Tibial artery (tissue), 4 donors: ENCODE results near the gene PRR3.
A peak's percentile ranks its signal among the peaks of the same experiment; 100 is the strongest.
"Not testable (repeated sequence)": the region's sequence is repeated elsewhere in the genome, so short reads cannot be mapped to it uniquely, and the experiment has no call there.

ENCODE experiments used
- DNase-seq, 2 donors: peaks; one replicate each; pipeline ENCODE4 v3.0.0-alpha.2; 2019
- H3K27ac ChIP-seq, 2 donors: fragments of 200-600 bp; sonication (generic) in 1 of 2; 1 replicate in 1 of 2; 2 replicates in 1 of 2; pipeline ENCODE4 v1.5.1; 2018 to 2019; ENCODE audit warnings: mild to moderate bottlenecking in 1 of 2
- H3K27me3 ChIP-seq, 2 donors: fragments of 200-600 bp; sonication (generic) in 1 of 2; one replicate each; pipeline versions ENCODE4 v1.5.1 to v1.6.0; 2016 to 2019
- H3K36me3 ChIP-seq, 3 donors: fragments of 200-600 bp; sonication (generic) in 2 of 3; one replicate each; pipeline ENCODE4 v1.5.1; 2016 to 2019; ENCODE audit warnings: mild to moderate bottlenecking in 2 of 3
- H3K4me1 ChIP-seq, 4 donors: fragments of 200-600 bp; sonication (generic) in 2 of 4; 1 replicate in 3 of 4; 2 replicates in 1 of 4; pipeline ENCODE4 v1.5.1; 2016 to 2019
- H3K4me3 ChIP-seq, 2 donors: fragments of 200-600 bp; sonication (generic) in 1 of 2; 1 replicate in 1 of 2; 2 replicates in 1 of 2; pipeline ENCODE4 v1.5.1; 2018 to 2019; ENCODE audit warnings: mild to moderate bottlenecking in 2 of 2
- H3K9me3 ChIP-seq, 3 donors: fragments of 200-600 bp; sonication (generic) in 1 of 3; one replicate each; pipeline ENCODE4 v1.5.1; 2016 to 2019
- CTCF ChIP-seq, 2 experiments: fragments of 200-600 bp in 1 of 2; fragments of 450-650 bp in 1 of 2; IDR thresholded peaks; one replicate each; pipeline ENCODE4 v1.5.1; 2017 to 2019; ENCODE audit warnings: antibody characterized with exemption in 2 of 2, mild to moderate bottlenecking in 1 of 2, moderate library complexity in 1 of 2
- intact Hi-C: fragments of 100-400 bp; cut with DNase I; formaldehyde crosslinking; loops from one replicate; pipeline ENCODE4 v1.15.0; 2023; ENCODE audit warnings: low total_unique reads

PRR3 gene

GRCh38 chr6:30511169-30511546 lies 45.9 kb upstream of the PRR3 start:
- intact Hi-C loops: no loop called here
- Histone ChIP-seq H3K27ac (no peak overlapping the region), H3K4me1 (peaks cover 0 to 3% (median 0%) of the 10 kb centered on the region in 4 donors), H3K4me3 (no peak overlapping the region), H3K27me3 (peaks cover 0 to 3% of the 10 kb centered on the region in 2 donors), H3K36me3 (no peaks in the 10 kb centered on the region), H3K9me3 (no peaks in the 10 kb centered on the region)
- no peak for TF ChIP-seq CTCF (IDR thresholded peaks at IDR 0.05)
- DNase-seq: no peak

- Histone ChIP-seq H3K4me3 (no peak overlapping the region), H3K27me3 (no peaks in the 10 kb centered on the region), H3K36me3 (no peaks in the 10 kb centered on the region), H3K27ac (no peak overlapping the region), H3K4me1 (peaks cover 0 to 3% (median 0%) of the 10 kb centered on the region in 4 donors), H3K9me3 (no peaks in the 10 kb centered on the region)
- no peak for DNase-seq
- intact Hi-C loops: no loop called here
- TF ChIP-seq CTCF (IDR thresholded peaks at IDR 0.05): no peak
Measured at GRCh38 chr6:30513451-30513850, 43.6 kb upstream of the PRR3 start.

- no peaks in the 10 kb centered on the region for H3K36me3 ChIP-seq
- peaks cover 0 to 3% (median 0%) of the 10 kb centered on the region in 4 donors for H3K4me1 ChIP-seq
- H3K9me3 ChIP-seq: no peaks in the 10 kb centered on the region
- DNase-seq: no peak
- H3K27ac ChIP-seq: peak overlapping the region; percentile 64 to 80
- intact Hi-C loops: no loop called here
- no peaks in the 10 kb centered on the region for H3K27me3 ChIP-seq
- no peak overlapping the region for H3K4me3 ChIP-seq
- TF ChIP-seq CTCF (IDR thresholded peaks at IDR 0.05): no peak
Measured at GRCh38 chr6:30515106-30515505, 42.0 kb upstream of the PRR3 start.

- Histone ChIP-seq H3K27ac (peak overlapping the region; percentile 64 to 80), H3K36me3 (no peaks in the 10 kb centered on the region)
Measured at GRCh38 chr6:30515944-30516753, 40.9 kb upstream of the PRR3 start.

GRCh38 chr6:30516754-30517076 lies 40.4 kb upstream of the PRR3 start:
- intact Hi-C loops: not testable (repeated sequence)
- H3K27ac ChIP-seq: peak overlapping the region; percentile 64 to 80
- peak overlapping the region; percentile 44 to 57 for H3K4me3 ChIP-seq

More at GRCh38 chr6:30515944-30516753, 40.9 kb upstream of the PRR3 start:
- Histone ChIP-seq H3K4me3 (peak overlapping the region; percentile 44 to 57), H3K9me3 (no peaks in the 10 kb centered on the region), H3K4me1 (peaks cover 0 to 3% (median 0%) of the 10 kb centered on the region in 4 donors), H3K27me3 (no peaks in the 10 kb centered on the region)
- intact Hi-C loops: no loop called here
- TF ChIP-seq CTCF (IDR thresholded peaks at IDR 0.05): no peak
- DNase-seq: peak; percentile 94

GRCh38 chr6:30517767-30518504 lies 39.2 kb upstream of the PRR3 start:
- H3K36me3 ChIP-seq, H3K27me3 ChIP-seq, intact Hi-C loops, H3K4me1 ChIP-seq, H3K4me3 ChIP-seq, H3K27ac ChIP-seq, DNase-seq, H3K9me3 ChIP-seq: not testable (repeated sequence)

More at GRCh38 chr6:30516754-30517076, 40.4 kb upstream of the PRR3 start:
- not testable (repeated sequence) for DNase-seq, H3K27me3 ChIP-seq, H3K4me1 ChIP-seq, H3K9me3 ChIP-seq, H3K36me3 ChIP-seq

GRCh38 chr6:30518505-30519145 lies 38.5 kb upstream of the PRR3 start:
- DNase-seq, H3K27me3 ChIP-seq, H3K9me3 ChIP-seq, H3K27ac ChIP-seq, H3K36me3 ChIP-seq, intact Hi-C loops, H3K4me1 ChIP-seq, H3K4me3 ChIP-seq: not testable (repeated sequence)
